Renal cortical epithelial cell (primary cell): ENCODE data around the gene TDO2. TPM values are rescaled to one million over a fixed set of nuclear protein-coding genes. Genes with fewer than 3 reads are reported as not detected.
A peak's percentile ranks its signal among the peaks of the same experiment; 100 is the strongest.
"Not testable (repeated sequence)": the region's sequence is repeated elsewhere in the genome, so short reads cannot be mapped to it uniquely, and the experiment has no call there.

Source experiments
- DNase-seq: peaks from one replicate; pipeline ENCODE4 v3.0.0-alpha.2; 2011; ENCODE audit warnings: low read depth
- total RNA-seq: library from RNA; depleted of rRNA; stranded (reverse); fragments of >200 nt; gene quantifications from 2 replicates; pipeline ENCODE4 v1.2.3, GENCODE V29; 2014

Gene TDO2
- total RNA-seq, 1 donor from 2014 or later = 0.05 TPM

DNA sequence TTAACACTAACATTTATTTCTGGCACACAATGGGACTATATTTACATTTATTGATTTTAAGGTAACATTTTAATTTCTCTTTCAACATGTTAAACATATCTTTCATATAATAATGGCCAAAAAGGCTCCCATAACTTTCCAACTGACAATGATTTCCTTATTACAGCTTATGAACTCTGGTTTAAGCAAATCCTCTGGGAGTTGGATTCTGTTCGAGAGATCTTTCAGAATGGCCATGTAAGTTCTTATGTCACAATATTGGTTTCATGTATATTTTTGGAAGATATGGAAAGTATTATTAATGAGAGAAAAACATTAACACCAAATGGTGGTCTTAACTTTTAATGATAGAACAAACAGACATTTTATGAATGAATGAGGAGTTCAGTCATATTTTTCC is 4.1 kb downstream of the TDO2 start:
- no peak for DNase-seq

GRCh38 chr4:155908187-155909139 is 5.0 kb downstream of the TDO2 start:
- DNase-seq = no peak

DNA sequence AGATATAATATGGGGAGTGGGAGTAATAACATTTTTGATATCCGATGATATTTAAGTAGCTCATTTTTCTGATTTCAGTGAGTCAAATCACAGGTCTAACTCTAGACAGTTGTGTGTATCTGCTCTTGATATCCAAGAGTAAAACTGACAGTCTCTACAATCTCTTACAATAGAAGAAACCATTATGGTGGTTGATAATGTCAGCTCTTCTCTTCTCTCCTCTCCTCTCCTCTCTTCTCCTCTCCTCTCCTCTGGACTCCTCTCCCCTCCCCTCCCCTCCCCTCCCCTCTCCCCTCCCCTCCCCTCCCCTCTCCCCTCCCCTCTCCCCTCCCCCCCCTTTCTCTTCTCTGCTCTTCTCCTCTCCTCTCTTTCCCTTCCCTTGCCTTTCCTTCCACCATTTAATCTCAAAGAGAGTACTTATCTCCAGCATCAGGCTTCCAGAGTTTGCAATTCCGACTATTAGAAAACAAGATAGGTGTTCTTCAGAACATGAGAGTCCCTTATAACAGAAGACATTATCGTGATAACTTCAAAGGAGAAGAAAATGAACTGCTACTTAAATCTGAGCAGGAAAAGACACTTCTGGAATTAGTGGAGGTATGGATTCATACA is 6.2 kb downstream of the TDO2 start:
- DNase-seq = no peak

DNA sequence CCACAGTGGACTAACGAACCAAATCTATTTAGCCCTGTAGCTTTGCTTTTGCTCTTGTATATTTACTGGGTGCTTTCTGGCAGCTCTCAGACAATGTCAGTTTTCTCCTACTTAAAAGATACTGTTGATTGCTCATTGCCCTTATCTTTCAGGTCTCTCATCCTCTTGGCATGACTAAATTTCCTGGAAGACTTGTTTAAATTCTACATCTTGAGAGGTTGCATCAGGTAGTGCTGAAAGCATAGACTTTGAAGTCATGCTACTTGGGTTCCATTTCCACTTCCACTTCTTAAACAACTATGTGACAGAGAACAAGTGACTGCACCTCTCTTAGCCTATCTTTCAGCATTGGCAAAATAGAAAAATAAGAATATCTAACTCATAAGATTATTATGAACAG is 8.4 kb downstream of the TDO2 start:
- DNase-seq = no peak

DNA sequence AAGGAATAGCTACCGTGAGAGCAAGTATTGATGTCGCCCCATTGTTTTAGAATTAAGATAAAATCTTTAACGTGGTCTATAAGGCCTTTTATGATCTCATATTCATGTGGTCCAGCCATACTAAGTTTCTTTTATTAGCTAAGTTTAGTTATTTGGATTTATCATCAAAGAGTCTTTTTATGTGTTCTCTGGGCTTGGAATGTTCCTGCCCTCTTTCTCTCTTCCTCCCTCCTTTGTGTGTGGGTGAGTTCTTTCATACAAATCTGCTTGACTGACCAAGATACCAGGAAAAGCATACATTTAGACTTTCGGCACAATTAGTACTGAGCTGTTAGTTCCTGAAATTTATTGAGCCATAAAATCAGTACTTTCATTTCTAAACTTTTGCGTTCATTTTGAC is 11.3 kb downstream of the TDO2 start:
- peak; percentile 41 for DNase-seq

DNA sequence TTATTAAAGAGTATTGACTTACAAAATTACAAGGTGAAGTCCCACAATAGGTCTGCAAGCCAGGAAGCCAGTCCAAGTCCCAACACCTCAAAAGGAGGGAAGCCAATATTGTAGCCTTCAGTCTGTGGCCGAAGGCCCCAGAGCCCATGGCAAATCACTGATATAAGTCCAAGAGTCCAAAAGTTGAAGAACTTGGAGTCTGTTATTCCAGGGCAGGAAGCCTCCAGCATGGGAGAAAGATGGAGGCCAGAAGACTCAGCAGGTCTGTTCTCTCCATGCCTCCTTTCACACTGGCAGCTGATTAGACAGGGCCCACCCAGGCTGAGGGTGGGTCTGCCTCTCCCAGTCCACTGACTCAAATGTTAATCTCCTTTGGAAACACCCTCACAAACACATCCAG is 18.1 kb downstream of the TDO2 start:
- DNase-seq = no peak

DNA sequence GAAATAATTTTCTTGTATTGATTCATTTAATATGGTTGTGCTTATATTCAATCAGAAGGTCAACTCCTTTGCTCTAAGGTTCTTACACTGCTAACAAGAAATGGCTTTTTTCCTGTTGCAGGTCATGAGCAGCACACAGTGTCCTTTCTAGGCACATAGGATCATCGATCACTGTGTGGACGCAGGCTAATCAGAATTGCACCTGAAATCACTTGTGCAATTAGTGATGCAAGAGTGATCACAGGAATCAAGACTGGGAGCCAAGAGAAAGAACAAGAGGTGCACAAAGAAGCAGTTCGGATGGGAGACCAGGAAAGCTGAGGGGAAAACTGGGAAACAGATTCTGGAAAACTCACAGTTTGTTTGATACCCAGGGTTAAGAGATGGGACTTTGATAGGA is 21.1 kb downstream of the TDO2 start:
- no peak for DNase-seq

DNA sequence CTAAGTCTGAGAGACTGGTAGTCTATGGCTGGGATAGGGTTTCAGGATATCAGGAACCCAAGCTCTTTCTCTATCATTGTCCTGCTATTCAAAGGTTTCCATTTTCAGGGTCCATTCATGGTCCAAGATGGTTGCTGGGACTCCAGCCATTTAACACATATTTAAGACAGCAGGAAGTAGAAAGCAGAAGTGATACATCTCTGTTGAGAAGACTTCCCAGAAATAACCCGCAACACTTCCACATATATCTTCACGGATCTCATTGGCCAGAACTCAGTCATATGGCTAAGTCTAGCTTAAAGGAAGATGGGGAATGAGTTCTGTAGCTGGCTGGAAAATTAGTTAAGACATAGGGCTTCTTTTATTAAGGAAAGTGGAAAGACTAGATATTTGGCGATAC is 26.3 kb downstream of the TDO2 start:
- no peak for DNase-seq

- DNase-seq = no peak
Observed at GRCh38 chr4:155930330-155930729, 26.8 kb downstream of the TDO2 start.

DNA sequence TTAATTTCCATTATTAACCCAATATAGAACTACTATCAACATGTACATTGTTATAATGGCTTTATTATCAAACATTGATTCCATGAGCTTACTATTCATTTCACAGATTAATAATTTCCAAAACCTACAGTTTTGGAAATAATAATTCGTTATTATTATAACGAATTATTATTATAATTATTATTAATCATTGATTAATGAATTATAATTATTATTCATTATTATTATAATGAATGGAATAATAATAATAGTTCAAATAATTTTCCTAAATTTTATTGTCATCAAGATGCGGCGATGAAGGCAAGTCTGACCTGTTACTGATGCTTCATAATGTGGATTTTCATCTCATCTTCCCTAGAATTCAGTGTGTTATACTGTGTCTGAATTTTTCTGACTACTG is 28.1 kb downstream of the TDO2 start:
- DNase-seq = no peak

- DNase-seq = not testable (repeated sequence)
Observed at GRCh38 chr4:155934634-155935033, 31.1 kb downstream of the TDO2 start.

GRCh38 chr4:155935389-155935986 is 32.0 kb downstream of the TDO2 start:
- no peak for DNase-seq

- DNase-seq = no peak
Observed at GRCh38 chr4:155941085-155941790, 37.7 kb downstream of the TDO2 start.

- DNase-seq = no peak
Observed at GRCh38 chr4:155941820-155942219, 38.3 kb downstream of the TDO2 start.

DNA sequence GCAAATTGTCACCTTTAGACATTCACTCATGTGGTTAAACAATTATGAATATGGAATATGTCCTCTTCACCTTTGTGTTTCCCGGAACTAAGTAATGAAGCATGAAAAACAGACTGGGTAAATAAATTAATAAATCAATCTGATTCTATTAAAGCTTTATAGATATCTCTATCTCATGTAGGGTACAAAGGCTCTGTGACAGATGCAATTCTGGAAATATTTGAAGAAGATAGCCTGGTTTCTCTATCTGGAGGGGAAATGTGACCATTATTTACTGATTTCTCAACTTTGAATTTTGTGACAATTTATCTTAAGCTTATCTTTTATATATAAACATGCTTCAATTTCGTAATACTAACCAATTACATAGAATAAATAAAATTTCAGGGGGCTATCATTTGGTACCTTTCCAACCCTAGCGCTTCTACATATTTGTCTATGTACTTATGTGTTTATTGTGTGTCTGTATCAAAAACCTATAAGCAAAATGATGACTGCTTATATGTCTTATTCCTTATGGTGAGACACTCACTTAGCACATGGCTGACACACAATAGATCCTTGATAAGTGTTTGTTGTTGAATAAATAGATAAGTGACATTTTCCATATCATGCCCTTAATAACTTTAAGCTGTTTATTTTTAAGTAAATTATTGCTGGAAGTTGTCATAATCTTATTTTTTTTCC is 40.3 kb downstream of the TDO2 start:
- no peak for DNase-seq

GRCh38 chr4:155944516-155944915 is 41.0 kb downstream of the TDO2 start:
- peak; percentile 17 for DNase-seq

DNA sequence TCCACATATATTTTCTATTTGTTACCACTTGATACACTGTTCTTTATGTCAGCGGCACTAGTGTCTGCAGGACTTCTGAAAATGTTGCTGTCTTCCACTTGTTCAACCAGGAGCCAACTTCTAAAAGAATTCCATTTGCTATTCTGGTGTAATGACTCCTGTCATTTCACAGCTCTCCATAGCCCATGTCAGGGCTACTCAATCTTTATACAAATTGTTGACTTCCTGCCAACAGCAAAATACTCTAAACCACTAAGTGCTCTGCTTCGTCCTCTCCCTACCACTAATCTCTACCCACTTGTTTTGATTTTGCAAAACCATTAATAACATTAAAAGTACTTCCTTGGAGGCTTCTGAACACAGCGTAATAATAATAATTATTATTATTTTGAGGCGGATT is 43.0 kb downstream of the TDO2 start:
- peak; percentile 84 for DNase-seq

DNA sequence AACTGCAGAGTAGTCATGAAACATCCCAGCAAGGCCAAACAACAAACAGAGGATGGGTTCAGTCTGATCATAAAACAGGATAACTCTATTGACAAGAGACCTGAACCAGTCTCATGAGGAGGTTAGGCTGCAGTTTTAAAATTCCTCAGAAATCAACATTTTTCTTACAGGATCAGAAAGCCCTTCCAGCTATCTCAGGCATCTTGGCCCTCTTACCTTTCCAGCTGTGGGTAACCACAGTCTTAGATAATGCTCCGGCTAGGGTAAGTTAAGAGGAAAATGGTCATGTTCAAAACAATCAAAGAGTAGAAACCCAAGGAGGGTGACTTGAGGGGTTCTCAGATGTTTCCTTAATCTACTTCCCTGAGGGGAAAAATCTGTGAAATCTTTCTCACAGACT is 45.0 kb downstream of the TDO2 start:
- peak; percentile 36 for DNase-seq

DNA sequence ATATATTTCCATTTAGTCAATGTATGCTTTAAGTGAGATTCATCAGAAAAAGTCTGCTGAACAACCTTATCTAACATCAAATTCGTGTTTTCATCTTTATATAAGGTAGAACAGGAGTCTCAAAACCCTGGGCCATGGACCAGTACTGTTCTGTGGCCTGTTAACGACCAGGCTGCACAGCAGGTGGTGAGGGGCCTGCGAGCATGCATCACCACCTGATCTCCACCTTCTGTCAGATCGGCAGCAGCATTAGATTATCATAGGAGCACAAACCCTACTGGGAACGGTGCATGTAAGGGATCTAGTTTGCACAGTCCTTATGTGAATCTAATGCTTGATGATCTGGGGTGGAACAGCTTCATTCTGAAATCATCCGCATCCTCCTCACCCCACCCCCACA is 47.0 kb downstream of the TDO2 start:
- no peak for DNase-seq

DNA sequence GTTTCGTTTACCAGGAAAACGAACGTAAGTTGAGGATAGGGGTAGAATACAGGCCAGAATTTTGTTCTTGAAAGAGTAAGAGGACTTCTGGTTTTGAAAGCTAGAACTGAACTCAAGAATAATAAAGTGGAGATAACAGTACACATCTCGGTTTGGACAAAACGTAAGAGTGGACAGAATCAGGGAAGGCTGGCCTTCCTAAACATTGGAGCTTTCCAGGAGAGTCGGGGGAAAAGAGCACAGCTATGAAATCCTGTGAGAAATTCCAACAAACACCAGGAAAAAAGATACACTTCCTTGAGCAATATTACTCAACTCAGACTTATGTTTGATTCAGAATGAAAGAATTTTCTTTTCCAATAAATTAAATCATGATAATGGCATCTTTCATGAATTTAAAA is 49.0 kb downstream of the TDO2 start:
- peak; percentile 54 for DNase-seq
